ENCODE results near the gene MOB3A.

MOB3A gene

GRCh38 chr19:2060884-2061494, 35.1 kb downstream of the MOB3A start:
- Histone ChIP-seq H3K4me3 (ENCODE audit: low read length) (peak overlapping the region; percentile 82), H3K9me3 (ENCODE audit: control insufficient read depth, insufficient read depth, low read length) (no peaks in the 10 kb centered on the region), H3K27me3 (ENCODE audit: control insufficient read depth, low read length) (no peaks in the 10 kb centered on the region), H3K36me3 (ENCODE audit: control insufficient read depth, low read length) (no peaks in the 10 kb centered on the region; the same call in 1 of the 2 replicates), H3K27ac (ENCODE audit: low read depth, low read length) (peak overlapping the region; percentile 97), H4K20me1 (ENCODE audit: control insufficient read depth, insufficient read depth, low read depth, low read length) (no peaks in the 10 kb centered on the region), H3K9me2 (replicated peaks; ENCODE audit: control insufficient read depth, low read length) (no peaks in the 10 kb centered on the region), H3K4me2 (ENCODE audit: low read length) (peak overlapping the region; percentile 80), H3F3A (ENCODE audit: control insufficient read depth, insufficient read depth) (peaks cover 46% of the 10 kb centered on the region), H3K4me1 (ENCODE audit: control insufficient read depth, low read length) (peaks cover 88% of the 10 kb centered on the region), H3K79me2 (ENCODE audit: control insufficient read depth, low read length) (peaks cover 35% of the 10 kb centered on the region)
- no peak for TF ChIP-seq CTCF (IDR thresholded peaks at IDR 0.05; ENCODE audit: low read depth, low read length, poor library complexity, severe bottlenecking)
- TF ChIP-seq EZH2phosphoT487 (IDR thresholded peaks at IDR 0.05; ENCODE audit: borderline replicate concordance, low read length), result no peak

- H3K4me1 ChIP-seq (ENCODE audit: control insufficient read depth, low read length), result peaks cover 90% of the 10 kb centered on the region
- no peaks in the 10 kb centered on the region for H3K27me3 ChIP-seq (ENCODE audit: control insufficient read depth, low read length)
- H3K4me2 ChIP-seq (ENCODE audit: low read length), result peak overlapping the region; percentile 80
- no peaks in the 10 kb centered on the region for H3K9me2 ChIP-seq (replicated peaks; ENCODE audit: control insufficient read depth, low read length)
- H3K36me3 ChIP-seq (ENCODE audit: control insufficient read depth, low read length), result no peaks in the 10 kb centered on the region; the same call in 1 of the 2 replicates
- peak overlapping the region; percentile 82 for H3K4me3 ChIP-seq (ENCODE audit: low read length)
- H3K9me3 ChIP-seq (ENCODE audit: control insufficient read depth, insufficient read depth, low read length), result no peaks in the 10 kb centered on the region
- peaks cover 31% of the 10 kb centered on the region for H3K79me2 ChIP-seq (ENCODE audit: control insufficient read depth, low read length)
- no peaks in the 10 kb centered on the region for H4K20me1 ChIP-seq (ENCODE audit: control insufficient read depth, insufficient read depth, low read depth, low read length)
- H3K27ac ChIP-seq (ENCODE audit: low read depth, low read length), result peak overlapping the region; percentile 97
- TF ChIP-seq CTCF (IDR thresholded peaks at IDR 0.05; ENCODE audit: low read depth, low read length, poor library complexity, severe bottlenecking) (no peak), EZH2phosphoT487 (IDR thresholded peaks at IDR 0.05; ENCODE audit: borderline replicate concordance, low read length) (no peak)
- peaks cover 44% of the 10 kb centered on the region for H3F3A ChIP-seq (ENCODE audit: control insufficient read depth, insufficient read depth)
Measured at GRCh38 chr19:2059422-2060201, 36.5 kb downstream of the MOB3A start.

GRCh38 chr19:2058570-2059421, 37.3 kb downstream of the MOB3A start:
- TF ChIP-seq CTCF (IDR thresholded peaks at IDR 0.05; ENCODE audit: low read depth, low read length, poor library complexity, severe bottlenecking) (no peak), EZH2phosphoT487 (IDR thresholded peaks at IDR 0.05; ENCODE audit: borderline replicate concordance, low read length) (no peak)
- Histone ChIP-seq H3K27me3 (ENCODE audit: control insufficient read depth, low read length) (no peaks in the 10 kb centered on the region), H3K4me3 (ENCODE audit: low read length) (peak overlapping the region; percentile 82; the same call in 1 of the 2 replicates), H3K36me3 (ENCODE audit: control insufficient read depth, low read length) (no peaks in the 10 kb centered on the region; the same call in 1 of the 2 replicates), H3K4me2 (ENCODE audit: low read length) (peak overlapping the region; percentile 80), H3F3A (ENCODE audit: control insufficient read depth, insufficient read depth) (peaks cover 40% of the 10 kb centered on the region), H3K27ac (ENCODE audit: low read depth, low read length) (peak overlapping the region; percentile 97), H3K79me2 (ENCODE audit: control insufficient read depth, low read length) (peaks cover 31% of the 10 kb centered on the region), H4K20me1 (ENCODE audit: control insufficient read depth, insufficient read depth, low read depth, low read length) (no peaks in the 10 kb centered on the region), H3K4me1 (ENCODE audit: control insufficient read depth, low read length) (peaks cover 90% of the 10 kb centered on the region), H3K9me2 (replicated peaks; ENCODE audit: control insufficient read depth, low read length) (no peaks in the 10 kb centered on the region), H3K9me3 (ENCODE audit: control insufficient read depth, insufficient read depth, low read length) (no peaks in the 10 kb centered on the region)
